ENCODE data around the gene GFI1B. TPM values are rescaled to one million over a fixed set of nuclear protein-coding genes. Genes with fewer than 3 reads are reported as not detected.

The GFI1B gene
- total RNA-seq, 1 experiment from 2014 or later: 0.77 TPM

DNA sequence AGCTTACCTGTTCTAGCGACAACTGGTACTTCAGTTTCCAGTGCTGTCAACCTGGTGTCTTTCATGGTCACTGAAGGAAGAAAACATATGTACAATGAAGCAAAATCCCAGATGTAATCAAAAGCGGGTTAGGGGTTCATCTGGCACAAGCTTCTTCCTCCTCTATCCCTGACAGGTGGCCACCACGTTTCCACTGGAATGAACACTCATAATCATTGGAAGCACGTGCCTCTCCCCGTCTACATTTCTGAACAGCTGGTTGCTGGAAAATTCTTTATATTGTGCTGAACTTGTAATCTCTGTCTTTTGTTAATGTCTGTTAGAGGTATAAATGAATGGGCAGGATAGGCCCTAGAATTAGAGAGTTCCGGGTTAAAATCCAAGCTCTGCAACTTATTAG, 43.5 kb upstream of the GFI1B start:
- H3K4me3 Mint-ChIP-seq: no peak overlapping the region

DNA sequence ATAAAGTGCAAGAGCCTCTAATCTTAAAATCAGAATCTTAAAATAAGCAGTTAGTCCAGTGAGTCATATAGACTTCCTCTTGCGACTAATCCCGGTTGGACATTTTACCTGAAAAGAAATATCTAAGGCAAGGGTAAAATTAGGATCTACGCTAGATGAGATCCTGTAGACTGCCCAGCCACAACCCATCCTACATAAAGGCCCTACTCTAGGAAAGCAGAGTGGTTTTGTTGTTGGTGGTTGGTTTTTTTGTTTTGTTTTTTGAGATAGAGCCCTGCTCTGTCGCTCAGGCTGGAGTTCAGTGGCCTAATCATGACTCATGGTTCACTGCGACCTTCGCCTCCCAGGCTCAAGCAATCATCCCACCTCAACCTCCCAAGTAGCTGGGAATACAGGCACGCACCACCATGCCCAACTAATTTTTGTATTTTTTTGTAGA, 41.0 kb upstream of the GFI1B start:
- DNase-seq (ENCODE audit: low spot score): no peak
- Mint-ChIP-seq H3K4me1 (peaks cover 34% of the 10 kb centered on the region), H3K9me3 (no peaks in the 10 kb centered on the region), H3K27me3 (ENCODE audit: low read depth) (no peaks in the 10 kb centered on the region), H3K4me3 (no peak overlapping the region), H3K36me3 (no peaks in the 10 kb centered on the region; the same call in 1 of the 2 replicates), H3K27ac (no peak overlapping the region; the same call in 1 of the 2 replicates)
- ATAC-seq: no peak
- CTCF ChIA-PET: no interaction called here
- POLR2A ChIA-PET: no interaction called here
- TF ChIP-seq, protein P1, sequence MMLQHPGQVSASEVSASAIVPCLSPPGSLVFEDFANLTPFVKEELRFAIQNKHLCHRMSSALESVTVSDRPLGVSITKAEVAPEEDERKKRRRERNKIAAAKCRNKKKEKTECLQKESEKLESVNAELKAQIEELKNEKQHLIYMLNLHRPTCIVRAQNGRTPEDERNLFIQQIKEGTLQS (CRISPR knock-in tag; conservative IDR thresholded peaks at IDR 0.05): no peak
- no peak for TF ChIP-seq SMAD3 (CRISPR knock-in tag; IDR thresholded peaks at IDR 0.05; ENCODE audit: borderline replicate concordance)
- TF ChIP-seq, protein P2, sequence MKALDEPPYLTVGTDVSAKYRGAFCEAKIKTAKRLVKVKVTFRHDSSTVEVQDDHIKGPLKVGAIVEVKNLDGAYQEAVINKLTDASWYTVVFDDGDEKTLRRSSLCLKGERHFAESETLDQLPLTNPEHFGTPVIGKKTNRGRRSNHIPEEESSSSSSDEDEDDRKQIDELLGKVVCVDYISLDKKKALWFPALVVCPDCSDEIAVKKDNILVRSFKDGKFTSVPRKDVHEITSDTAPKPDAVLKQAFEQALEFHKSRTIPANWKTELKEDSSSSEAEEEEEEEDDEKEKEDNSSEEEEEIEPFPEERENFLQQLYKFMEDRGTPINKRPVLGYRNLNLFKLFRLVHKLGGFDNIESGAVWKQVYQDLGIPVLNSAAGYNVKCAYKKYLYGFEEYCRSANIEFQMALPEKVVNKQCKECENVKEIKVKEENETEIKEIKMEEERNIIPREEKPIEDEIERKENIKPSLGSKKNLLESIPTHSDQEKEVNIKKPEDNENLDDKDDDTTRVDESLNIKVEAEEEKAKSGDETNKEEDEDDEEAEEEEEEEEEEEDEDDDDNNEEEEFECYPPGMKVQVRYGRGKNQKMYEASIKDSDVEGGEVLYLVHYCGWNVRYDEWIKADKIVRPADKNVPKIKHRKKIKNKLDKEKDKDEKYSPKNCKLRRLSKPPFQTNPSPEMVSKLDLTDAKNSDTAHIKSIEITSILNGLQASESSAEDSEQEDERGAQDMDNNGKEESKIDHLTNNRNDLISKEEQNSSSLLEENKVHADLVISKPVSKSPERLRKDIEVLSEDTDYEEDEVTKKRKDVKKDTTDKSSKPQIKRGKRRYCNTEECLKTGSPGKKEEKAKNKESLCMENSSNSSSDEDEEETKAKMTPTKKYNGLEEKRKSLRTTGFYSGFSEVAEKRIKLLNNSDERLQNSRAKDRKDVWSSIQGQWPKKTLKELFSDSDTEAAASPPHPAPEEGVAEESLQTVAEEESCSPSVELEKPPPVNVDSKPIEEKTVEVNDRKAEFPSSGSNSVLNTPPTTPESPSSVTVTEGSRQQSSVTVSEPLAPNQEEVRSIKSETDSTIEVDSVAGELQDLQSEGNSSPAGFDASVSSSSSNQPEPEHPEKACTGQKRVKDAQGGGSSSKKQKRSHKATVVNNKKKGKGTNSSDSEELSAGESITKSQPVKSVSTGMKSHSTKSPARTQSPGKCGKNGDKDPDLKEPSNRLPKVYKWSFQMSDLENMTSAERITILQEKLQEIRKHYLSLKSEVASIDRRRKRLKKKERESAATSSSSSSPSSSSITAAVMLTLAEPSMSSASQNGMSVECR (CRISPR knock-in tag; IDR thresholded peaks at IDR 0.05; ENCODE audit: borderline replicate concordance): no peak
- TF ChIP-seq, protein P3, sequence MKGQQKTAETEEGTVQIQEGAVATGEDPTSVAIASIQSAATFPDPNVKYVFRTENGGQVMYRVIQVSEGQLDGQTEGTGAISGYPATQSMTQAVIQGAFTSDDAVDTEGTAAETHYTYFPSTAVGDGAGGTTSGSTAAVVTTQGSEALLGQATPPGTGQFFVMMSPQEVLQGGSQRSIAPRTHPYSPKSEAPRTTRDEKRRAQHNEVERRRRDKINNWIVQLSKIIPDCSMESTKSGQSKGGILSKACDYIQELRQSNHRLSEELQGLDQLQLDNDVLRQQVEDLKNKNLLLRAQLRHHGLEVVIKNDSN (CRISPR knock-in tag; IDR thresholded peaks at IDR 0.05): no peak
- TF ChIP-seq, protein P4, sequence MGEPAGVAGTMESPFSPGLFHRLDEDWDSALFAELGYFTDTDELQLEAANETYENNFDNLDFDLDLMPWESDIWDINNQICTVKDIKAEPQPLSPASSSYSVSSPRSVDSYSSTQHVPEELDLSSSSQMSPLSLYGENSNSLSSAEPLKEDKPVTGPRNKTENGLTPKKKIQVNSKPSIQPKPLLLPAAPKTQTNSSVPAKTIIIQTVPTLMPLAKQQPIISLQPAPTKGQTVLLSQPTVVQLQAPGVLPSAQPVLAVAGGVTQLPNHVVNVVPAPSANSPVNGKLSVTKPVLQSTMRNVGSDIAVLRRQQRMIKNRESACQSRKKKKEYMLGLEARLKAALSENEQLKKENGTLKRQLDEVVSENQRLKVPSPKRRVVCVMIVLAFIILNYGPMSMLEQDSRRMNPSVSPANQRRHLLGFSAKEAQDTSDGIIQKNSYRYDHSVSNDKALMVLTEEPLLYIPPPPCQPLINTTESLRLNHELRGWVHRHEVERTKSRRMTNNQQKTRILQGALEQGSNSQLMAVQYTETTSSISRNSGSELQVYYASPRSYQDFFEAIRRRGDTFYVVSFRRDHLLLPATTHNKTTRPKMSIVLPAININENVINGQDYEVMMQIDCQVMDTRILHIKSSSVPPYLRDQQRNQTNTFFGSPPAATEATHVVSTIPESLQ (CRISPR knock-in tag; IDR thresholded peaks at IDR 0.05): no peak
- TF ChIP-seq, protein P5, sequence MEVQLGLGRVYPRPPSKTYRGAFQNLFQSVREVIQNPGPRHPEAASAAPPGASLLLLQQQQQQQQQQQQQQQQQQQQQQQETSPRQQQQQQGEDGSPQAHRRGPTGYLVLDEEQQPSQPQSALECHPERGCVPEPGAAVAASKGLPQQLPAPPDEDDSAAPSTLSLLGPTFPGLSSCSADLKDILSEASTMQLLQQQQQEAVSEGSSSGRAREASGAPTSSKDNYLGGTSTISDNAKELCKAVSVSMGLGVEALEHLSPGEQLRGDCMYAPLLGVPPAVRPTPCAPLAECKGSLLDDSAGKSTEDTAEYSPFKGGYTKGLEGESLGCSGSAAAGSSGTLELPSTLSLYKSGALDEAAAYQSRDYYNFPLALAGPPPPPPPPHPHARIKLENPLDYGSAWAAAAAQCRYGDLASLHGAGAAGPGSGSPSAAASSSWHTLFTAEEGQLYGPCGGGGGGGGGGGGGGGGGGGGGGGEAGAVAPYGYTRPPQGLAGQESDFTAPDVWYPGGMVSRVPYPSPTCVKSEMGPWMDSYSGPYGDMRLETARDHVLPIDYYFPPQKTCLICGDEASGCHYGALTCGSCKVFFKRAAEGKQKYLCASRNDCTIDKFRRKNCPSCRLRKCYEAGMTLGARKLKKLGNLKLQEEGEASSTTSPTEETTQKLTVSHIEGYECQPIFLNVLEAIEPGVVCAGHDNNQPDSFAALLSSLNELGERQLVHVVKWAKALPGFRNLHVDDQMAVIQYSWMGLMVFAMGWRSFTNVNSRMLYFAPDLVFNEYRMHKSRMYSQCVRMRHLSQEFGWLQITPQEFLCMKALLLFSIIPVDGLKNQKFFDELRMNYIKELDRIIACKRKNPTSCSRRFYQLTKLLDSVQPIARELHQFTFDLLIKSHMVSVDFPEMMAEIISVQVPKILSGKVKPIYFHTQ (CRISPR knock-in tag; IDR thresholded peaks at IDR 0.05): no peak
- no peak for TF ChIP-seq CREB1 (CRISPR knock-in tag; IDR thresholded peaks at IDR 0.05)
- TF ChIP-seq, protein P6, sequence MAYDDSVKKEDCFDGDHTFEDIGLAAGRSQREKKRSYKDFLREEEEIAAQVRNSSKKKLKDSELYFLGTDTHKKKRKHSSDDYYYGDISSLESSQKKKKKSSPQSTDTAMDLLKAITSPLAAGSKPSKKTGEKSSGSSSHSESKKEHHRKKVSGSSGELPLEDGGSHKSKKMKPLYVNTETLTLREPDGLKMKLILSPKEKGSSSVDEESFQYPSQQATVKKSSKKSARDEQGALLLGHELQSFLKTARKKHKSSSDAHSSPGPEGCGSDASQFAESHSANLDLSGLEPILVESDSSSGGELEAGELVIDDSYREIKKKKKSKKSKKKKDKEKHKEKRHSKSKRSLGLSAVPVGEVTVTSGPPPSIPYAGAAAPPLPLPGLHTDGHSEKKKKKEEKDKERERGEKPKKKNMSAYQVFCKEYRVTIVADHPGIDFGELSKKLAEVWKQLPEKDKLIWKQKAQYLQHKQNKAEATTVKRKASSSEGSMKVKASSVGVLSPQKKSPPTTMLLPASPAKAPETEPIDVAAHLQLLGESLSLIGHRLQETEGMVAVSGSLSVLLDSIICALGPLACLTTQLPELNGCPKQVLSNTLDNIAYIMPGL (CRISPR knock-in tag; IDR thresholded peaks at IDR 0.05): no peak

More for the DNA sequence above, 43.5 kb upstream of the GFI1B start:
- no peaks in the 10 kb centered on the region; the same call in 1 of the 2 replicates for H3K36me3 Mint-ChIP-seq
- no peak for TF ChIP-seq KAT7 (CRISPR knock-in tag; IDR thresholded peaks at IDR 0.05; ENCODE audit: borderline replicate concordance)
- TF ChIP-seq ZBTB21 (CRISPR knock-in tag; IDR thresholded peaks at IDR 0.05; ENCODE audit: borderline replicate concordance): no peak
- no peak for TF ChIP-seq GTF2I (CRISPR knock-in tag; conservative IDR thresholded peaks at IDR 0.05)
- no peak for TF ChIP-seq ESRRA (CRISPR knock-in tag; IDR thresholded peaks at IDR 0.05; ENCODE audit: borderline replicate concordance)
- DNase-seq (ENCODE audit: low spot score): no peak
- ATAC-seq: no peak
- H3K4me1 Mint-ChIP-seq: peaks cover 14% of the 10 kb centered on the region
- no peaks in the 10 kb centered on the region for H3K9me3 Mint-ChIP-seq
- POLR2A ChIA-PET: no interaction called here
- no peaks in the 10 kb centered on the region for H3K27me3 Mint-ChIP-seq (ENCODE audit: low read depth)
- CTCF ChIA-PET: interaction anchor here (1.0 to 1.7 kb wide), 2 partner anchors 10 to 86 kb away, joined by 5 to 6 read pairs; no protein-coding TSS in a partner anchor
- H3K27ac Mint-ChIP-seq: no peak overlapping the region

Data from WTC11 (cell line).